ENCODE results near the gene ACVR2B.

ACVR2B gene

GRCh38 chr3:38521391-38521987 is 67.8 kb downstream of the ACVR2B start:
- no peak overlapping the region for H3K4me3 Mint-ChIP-seq

GRCh38 chr3:38522002-38522401 is 68.3 kb downstream of the ACVR2B start:
- Mint-ChIP-seq H3K4me3 (no peak overlapping the region), H3K4me1 (ENCODE audit: low read depth) (peaks cover 30% of the 10 kb centered on the region), H3K36me3 (ENCODE audit: low read depth) (peaks cover 74% of the 10 kb centered on the region), H3K9me3 (no peaks in the 10 kb centered on the region), H3K27ac (no peak overlapping the region), H3K27me3 (no peaks in the 10 kb centered on the region)
- DNase-seq: no peak

More at GRCh38 chr3:38521391-38521987, 67.8 kb downstream of the ACVR2B start:
- Mint-ChIP-seq H3K4me1 (ENCODE audit: low read depth) (peaks cover 30% of the 10 kb centered on the region), H3K9me3 (no peaks in the 10 kb centered on the region), H3K27ac (no peak overlapping the region), H3K36me3 (ENCODE audit: low read depth) (peaks cover 74% of the 10 kb centered on the region), H3K27me3 (no peaks in the 10 kb centered on the region)
- DNase-seq: peak; percentile 61

DNA sequence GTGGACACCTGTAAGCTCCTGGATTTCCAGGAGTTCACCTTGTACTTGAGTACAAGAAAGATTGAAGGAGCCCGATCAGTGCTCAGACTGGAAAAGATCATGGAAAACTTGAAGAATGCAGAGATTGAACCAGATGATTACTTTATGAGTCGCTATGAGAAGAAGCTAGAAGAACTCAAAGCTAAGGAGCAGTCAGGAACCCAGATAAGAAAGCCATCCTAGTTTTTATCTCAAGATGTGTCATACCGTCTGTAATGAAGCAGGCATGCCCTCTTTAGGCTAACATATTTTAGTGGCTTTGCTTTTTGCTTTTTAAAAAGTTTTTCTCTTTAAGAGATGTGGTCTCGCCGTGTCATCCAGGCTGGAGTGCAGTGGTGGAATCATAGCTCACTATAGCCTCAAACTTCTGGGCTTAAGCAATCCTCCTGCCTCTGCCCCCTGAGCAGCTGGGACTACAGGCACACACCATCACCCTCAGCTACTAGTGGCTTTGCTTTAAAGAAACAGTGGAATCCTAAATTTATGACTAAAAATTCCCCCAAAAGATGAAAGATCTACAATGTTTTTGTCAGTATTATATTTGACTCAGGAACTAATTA is 70.5 kb downstream of the ACVR2B start:
- no peak for DNase-seq
- H3K36me3 Mint-ChIP-seq (ENCODE audit: low read depth): peaks cover 79% of the 10 kb centered on the region
- H3K27ac Mint-ChIP-seq: no peak overlapping the region
- no peaks in the 10 kb centered on the region for H3K9me3 Mint-ChIP-seq
- H3K4me1 Mint-ChIP-seq (ENCODE audit: low read depth): peaks cover 22% of the 10 kb centered on the region
- no peaks in the 10 kb centered on the region for H3K27me3 Mint-ChIP-seq
- H3K4me3 Mint-ChIP-seq: no peak overlapping the region

DNA sequence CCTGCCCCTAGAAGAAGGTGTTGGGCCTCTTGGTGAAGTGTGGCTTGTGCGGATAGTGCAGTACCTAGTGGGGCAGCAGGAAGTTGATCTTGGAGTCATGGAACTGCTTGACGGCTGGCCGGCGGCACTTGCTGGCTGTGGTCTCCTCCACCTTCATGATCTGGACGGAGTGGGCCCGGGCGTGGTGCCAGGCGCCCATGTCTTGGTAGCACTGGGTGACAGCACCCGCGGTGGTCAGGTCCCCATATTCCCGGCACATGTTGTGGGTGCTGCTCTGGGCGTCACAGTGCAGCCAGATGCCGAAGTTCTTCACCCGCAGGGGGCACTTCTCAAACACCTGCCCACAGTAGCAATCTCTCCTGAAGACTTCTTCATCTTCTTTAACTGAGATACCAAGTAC is 73.1 kb downstream of the ACVR2B start:
- peaks cover 87% of the 10 kb centered on the region for H3K36me3 Mint-ChIP-seq (ENCODE audit: low read depth)
- no peaks in the 10 kb centered on the region for H3K27me3 Mint-ChIP-seq
- no peak for DNase-seq
- H3K4me3 Mint-ChIP-seq: no peak overlapping the region
- no peaks in the 10 kb centered on the region for H3K9me3 Mint-ChIP-seq
- H3K27ac Mint-ChIP-seq: no peak overlapping the region
- no peaks in the 10 kb centered on the region for H3K4me1 Mint-ChIP-seq (ENCODE audit: low read depth)

GRCh38 chr3:38528457-38528856 is 74.8 kb downstream of the ACVR2B start:
- Mint-ChIP-seq H3K36me3 (ENCODE audit: low read depth) (peaks cover 76% of the 10 kb centered on the region), H3K9me3 (no peaks in the 10 kb centered on the region), H3K27ac (no peak overlapping the region), H3K4me3 (no peak overlapping the region), H3K27me3 (no peaks in the 10 kb centered on the region), H3K4me1 (ENCODE audit: low read depth) (no peaks in the 10 kb centered on the region)
- no peak for DNase-seq

GRCh38 chr3:38532529-38532928 is 78.8 kb downstream of the ACVR2B start:
- H3K9me3 Mint-ChIP-seq: no peaks in the 10 kb centered on the region
- no peak overlapping the region for H3K27ac Mint-ChIP-seq
- no peak overlapping the region for H3K4me3 Mint-ChIP-seq
- no peak for DNase-seq
- H3K36me3 Mint-ChIP-seq (ENCODE audit: low read depth): peaks cover 60% of the 10 kb centered on the region
- no peaks in the 10 kb centered on the region for H3K27me3 Mint-ChIP-seq
- peaks cover 3% of the 10 kb centered on the region for H3K4me1 Mint-ChIP-seq (ENCODE audit: low read depth)

DNA sequence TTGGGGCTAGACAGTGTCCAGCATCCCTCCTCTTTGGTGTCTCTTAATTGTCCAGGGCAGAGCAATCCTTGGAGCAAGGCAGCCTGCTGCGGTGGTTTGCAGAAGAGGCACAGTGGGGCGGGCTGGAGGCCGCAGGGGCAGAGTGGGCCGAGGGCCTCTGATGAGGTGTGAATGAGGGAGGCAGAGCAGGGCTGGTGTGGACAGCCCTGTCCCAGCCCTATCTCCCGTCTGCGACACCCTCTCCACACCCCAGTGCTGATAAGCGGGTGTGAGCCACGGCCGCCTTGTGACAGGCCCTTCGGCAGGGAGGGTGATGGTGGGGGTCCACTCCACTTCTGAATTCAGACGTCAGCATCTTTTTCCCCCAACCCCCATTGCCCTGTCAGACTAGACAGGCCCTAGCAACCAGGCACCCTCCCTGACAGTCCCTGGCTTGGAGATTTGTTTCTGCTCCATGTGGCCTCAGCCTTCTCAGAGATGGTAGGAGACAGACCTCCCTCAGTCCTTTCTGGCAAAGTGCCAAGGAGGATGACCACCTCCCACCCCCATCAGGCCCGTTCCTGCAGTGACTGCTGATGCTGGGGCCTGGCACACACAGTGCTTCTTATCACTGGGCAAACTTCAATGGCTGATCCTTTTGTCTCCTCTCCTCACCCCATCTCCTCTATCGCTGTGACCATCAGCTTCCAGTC is 79.7 kb downstream of the ACVR2B start:
- no peak for DNase-seq
- no peaks in the 10 kb centered on the region for H3K9me3 Mint-ChIP-seq
- H3K27me3 Mint-ChIP-seq: no peaks in the 10 kb centered on the region
- no peak overlapping the region for H3K4me3 Mint-ChIP-seq
- no peak overlapping the region for H3K27ac Mint-ChIP-seq
- peaks cover 3% of the 10 kb centered on the region for H3K4me1 Mint-ChIP-seq (ENCODE audit: low read depth)
- H3K36me3 Mint-ChIP-seq (ENCODE audit: low read depth): peaks cover 51% of the 10 kb centered on the region

DNA sequence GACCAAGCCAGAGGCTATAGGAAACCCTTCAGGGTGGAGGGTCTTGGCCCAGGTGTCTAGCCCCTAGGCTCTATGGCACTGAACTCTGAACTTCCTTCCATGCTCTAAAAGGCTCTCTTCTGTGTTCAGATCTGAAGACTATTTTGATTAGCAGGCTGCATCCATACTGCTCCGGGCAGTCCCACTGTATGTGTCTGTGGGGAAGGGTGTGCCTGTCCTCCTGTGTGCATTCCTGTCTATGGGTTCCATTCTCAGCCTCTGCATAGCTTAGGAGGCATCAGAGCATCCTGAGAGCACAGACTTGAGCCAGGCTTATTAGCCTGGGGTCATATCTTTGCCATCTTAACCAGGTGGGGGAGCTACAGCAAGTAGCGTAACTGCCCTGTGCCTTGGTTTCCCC is 80.5 kb downstream of the ACVR2B start:
- Mint-ChIP-seq H3K27ac (no peak overlapping the region), H3K4me3 (no peak overlapping the region), H3K36me3 (ENCODE audit: low read depth) (peaks cover 47% of the 10 kb centered on the region), H3K27me3 (no peaks in the 10 kb centered on the region), H3K4me1 (ENCODE audit: low read depth) (peaks cover 3% of the 10 kb centered on the region), H3K9me3 (no peaks in the 10 kb centered on the region)
- no peak for DNase-seq

GRCh38 chr3:38534604-38535003 is 80.9 kb downstream of the ACVR2B start:
- Mint-ChIP-seq H3K27ac (no peak overlapping the region), H3K4me3 (no peak overlapping the region), H3K4me1 (ENCODE audit: low read depth) (peaks cover 3% of the 10 kb centered on the region), H3K27me3 (no peaks in the 10 kb centered on the region), H3K36me3 (ENCODE audit: low read depth) (peaks cover 46% of the 10 kb centered on the region), H3K9me3 (no peaks in the 10 kb centered on the region)
- DNase-seq: no peak

DNA sequence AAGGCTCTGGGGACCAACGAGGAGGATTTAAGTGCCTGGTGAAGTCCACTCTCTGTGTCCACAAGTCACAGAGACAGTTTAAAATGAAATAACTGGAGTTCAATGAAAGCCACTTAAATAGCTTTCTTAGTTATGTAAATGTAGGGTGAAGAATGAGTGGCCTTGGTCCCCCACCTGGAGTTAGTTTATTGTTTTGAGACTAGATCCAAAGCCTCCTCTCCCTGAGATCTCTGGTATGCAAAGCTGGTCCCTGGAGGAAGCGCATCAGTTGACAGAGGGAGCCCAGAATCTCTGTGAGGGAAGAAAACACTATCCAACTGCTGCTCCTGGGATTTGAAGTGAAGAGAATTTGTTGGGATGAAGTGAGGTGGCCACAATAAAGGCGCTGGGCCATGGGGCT is 83.0 kb downstream of the ACVR2B start:
- H3K27me3 Mint-ChIP-seq: no peaks in the 10 kb centered on the region
- H3K9me3 Mint-ChIP-seq: no peaks in the 10 kb centered on the region
- peaks cover 3% of the 10 kb centered on the region for H3K4me1 Mint-ChIP-seq (ENCODE audit: low read depth)
- peaks cover 31% of the 10 kb centered on the region for H3K36me3 Mint-ChIP-seq (ENCODE audit: low read depth)
- no peak for DNase-seq
- no peak overlapping the region for H3K4me3 Mint-ChIP-seq
- no peak overlapping the region for H3K27ac Mint-ChIP-seq

- H3K27me3 Mint-ChIP-seq: no peaks in the 10 kb centered on the region
- H3K27ac Mint-ChIP-seq: no peak overlapping the region
- peaks cover 3% of the 10 kb centered on the region for H3K4me1 Mint-ChIP-seq (ENCODE audit: low read depth)
- H3K9me3 Mint-ChIP-seq: no peaks in the 10 kb centered on the region
- no peak for DNase-seq
- peaks cover 26% of the 10 kb centered on the region for H3K36me3 Mint-ChIP-seq (ENCODE audit: low read depth)
- no peak overlapping the region for H3K4me3 Mint-ChIP-seq
Measured at GRCh38 chr3:38538773-38539353, 85.2 kb downstream of the ACVR2B start.

DNA sequence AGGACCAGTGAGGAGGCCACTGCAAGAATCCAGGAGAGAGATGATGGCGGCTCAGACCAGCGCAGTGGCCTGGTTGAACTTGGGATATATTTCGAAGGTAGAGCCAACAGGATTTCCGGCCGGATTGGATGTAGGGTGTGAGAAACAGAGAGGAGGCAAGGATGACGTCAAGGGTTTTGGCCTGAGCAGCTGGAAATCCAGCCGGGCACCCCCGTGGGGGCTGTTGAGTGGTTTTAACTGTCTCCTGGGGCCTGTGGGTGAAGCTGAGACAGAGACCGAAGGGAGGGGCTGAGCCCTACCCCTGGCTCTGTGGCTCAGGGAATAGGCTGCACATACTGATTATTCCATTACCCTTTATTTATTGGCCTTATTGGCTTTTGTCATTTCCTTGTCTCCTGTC is 88.1 kb downstream of the ACVR2B start:
- Mint-ChIP-seq H3K27ac (no peak overlapping the region), H3K4me1 (ENCODE audit: low read depth) (no peaks in the 10 kb centered on the region), H3K27me3 (no peaks in the 10 kb centered on the region), H3K4me3 (no peak overlapping the region), H3K36me3 (ENCODE audit: low read depth) (peaks cover 8% of the 10 kb centered on the region), H3K9me3 (no peaks in the 10 kb centered on the region)
- no peak for DNase-seq
